ENCODE data around the gene CFAP65. TPM values are rescaled to one million over a fixed set of nuclear protein-coding genes. Genes with fewer than 3 reads are reported as not detected.

The CFAP65 gene
- total and polyA plus RNA-seq, 2 of the 13 experiments (the other 11 are each of a cell fraction or from before 2014, with no cell fraction given), result 0.05 TPM; not detected in 1

GRCh38 chr2:219058541-219059374 is 17.4 kb upstream of the CFAP65 start (continued):
- peak; percentile 94 for TF ChIP-seq ZNF609 (CRISPR knock-in tag; IDR thresholded peaks at IDR 0.05; ENCODE audit: borderline replicate concordance)
- TF ChIP-seq, protein P1, sequence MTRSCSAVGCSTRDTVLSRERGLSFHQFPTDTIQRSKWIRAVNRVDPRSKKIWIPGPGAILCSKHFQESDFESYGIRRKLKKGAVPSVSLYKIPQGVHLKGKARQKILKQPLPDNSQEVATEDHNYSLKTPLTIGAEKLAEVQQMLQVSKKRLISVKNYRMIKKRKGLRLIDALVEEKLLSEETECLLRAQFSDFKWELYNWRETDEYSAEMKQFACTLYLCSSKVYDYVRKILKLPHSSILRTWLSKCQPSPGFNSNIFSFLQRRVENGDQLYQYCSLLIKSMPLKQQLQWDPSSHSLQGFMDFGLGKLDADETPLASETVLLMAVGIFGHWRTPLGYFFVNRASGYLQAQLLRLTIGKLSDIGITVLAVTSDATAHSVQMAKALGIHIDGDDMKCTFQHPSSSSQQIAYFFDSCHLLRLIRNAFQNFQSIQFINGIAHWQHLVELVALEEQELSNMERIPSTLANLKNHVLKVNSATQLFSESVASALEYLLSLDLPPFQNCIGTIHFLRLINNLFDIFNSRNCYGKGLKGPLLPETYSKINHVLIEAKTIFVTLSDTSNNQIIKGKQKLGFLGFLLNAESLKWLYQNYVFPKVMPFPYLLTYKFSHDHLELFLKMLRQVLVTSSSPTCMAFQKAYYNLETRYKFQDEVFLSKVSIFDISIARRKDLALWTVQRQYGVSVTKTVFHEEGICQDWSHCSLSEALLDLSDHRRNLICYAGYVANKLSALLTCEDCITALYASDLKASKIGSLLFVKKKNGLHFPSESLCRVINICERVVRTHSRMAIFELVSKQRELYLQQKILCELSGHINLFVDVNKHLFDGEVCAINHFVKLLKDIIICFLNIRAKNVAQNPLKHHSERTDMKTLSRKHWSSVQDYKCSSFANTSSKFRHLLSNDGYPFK (CRISPR knock-in tag; IDR thresholded peaks at IDR 0.05; ENCODE audit: borderline replicate concordance), result peak; percentile 6; the same call in 1 of the 2 replicates
- TF ChIP-seq ZFP1 (CRISPR knock-in tag; IDR thresholded peaks at IDR 0.05), result 0 out of 2 replicates have a peak, but pooled peaks have one; percentile 48
- TF ChIP-seq HOXA3 (CRISPR knock-in tag; IDR thresholded peaks at IDR 0.05), result peak; percentile 80
- no peak for TF ChIP-seq FOSL1 (CRISPR knock-in tag; IDR thresholded peaks at IDR 0.05; ENCODE audit: borderline replicate concordance)
- no peak; the same call in none of the 2 replicates for TF ChIP-seq ZNF619 (CRISPR knock-in tag; IDR thresholded peaks at IDR 0.05)
- TF ChIP-seq MAF1 (CRISPR knock-in tag; IDR thresholded peaks at IDR 0.05; ENCODE audit: borderline replicate concordance), result peak; percentile 81; the same call in 1 of the 2 replicates
- TF ChIP-seq ZNF263 (CRISPR knock-in tag; IDR thresholded peaks at IDR 0.05), result peak; percentile 79
- peak; percentile 60; the same call in 1 of the 2 replicates for TF ChIP-seq RFXAP (CRISPR knock-in tag; IDR thresholded peaks at IDR 0.05; ENCODE audit: borderline replicate concordance)
- no peak for TF ChIP-seq HNRNPH1 (optimal IDR thresholded peaks at IDR 0.05; ENCODE audit: low read depth, low read length)
- TF ChIP-seq RERE (CRISPR knock-in tag; IDR thresholded peaks at IDR 0.05; ENCODE audit: low read depth), result peak; percentile 73
- TF ChIP-seq, protein P2, sequence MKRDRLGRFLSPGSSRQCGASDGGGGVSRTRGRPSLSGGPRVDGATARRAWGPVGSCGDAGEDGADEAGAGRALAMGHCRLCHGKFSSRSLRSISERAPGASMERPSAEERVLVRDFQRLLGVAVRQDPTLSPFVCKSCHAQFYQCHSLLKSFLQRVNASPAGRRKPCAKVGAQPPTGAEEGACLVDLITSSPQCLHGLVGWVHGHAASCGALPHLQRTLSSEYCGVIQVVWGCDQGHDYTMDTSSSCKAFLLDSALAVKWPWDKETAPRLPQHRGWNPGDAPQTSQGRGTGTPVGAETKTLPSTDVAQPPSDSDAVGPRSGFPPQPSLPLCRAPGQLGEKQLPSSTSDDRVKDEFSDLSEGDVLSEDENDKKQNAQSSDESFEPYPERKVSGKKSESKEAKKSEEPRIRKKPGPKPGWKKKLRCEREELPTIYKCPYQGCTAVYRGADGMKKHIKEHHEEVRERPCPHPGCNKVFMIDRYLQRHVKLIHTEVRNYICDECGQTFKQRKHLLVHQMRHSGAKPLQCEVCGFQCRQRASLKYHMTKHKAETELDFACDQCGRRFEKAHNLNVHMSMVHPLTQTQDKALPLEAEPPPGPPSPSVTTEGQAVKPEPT (CRISPR knock-in tag; IDR thresholded peaks at IDR 0.05; ENCODE audit: low read depth), result peak; percentile 77; the same call in 1 of the 2 replicates

Measured in HepG2 (cell line).